AG10803 (cell line): ENCODE results near the gene ARFGAP1.
"Not testable (repeated sequence)": the region's sequence is repeated elsewhere in the genome, so short reads cannot be mapped to it uniquely, and the experiment has no call there.

Source experiments
- DNase-seq: peaks from one replicate; pipeline ENCODE4 v3.0.0; 2010; ENCODE audit warnings: low read depth
- H3K4me3 ChIP-seq: 2 replicates; pipeline ENCODE4 v1.5.1; 2011; ENCODE audit warnings: mild to moderate bottlenecking, low read length, control low read depth
- CTCF ChIP-seq: conservative IDR thresholded peaks from 2 replicates; pipeline ENCODE4 v1.5.1; 2011; ENCODE audit warnings: mild to moderate bottlenecking, low read length, control low read depth, inconsistent platforms

Gene ARFGAP1

GRCh38 chr20:63330940-63331339 is 58.3 kb downstream of the ARFGAP1 start:
- TF ChIP-seq CTCF: no peak
- DNase-seq: no peak
- no peak overlapping the region for H3K4me3 ChIP-seq

GRCh38 chr20:63331741-63332400 is 59.3 kb downstream of the ARFGAP1 start:
- DNase-seq: no peak
- no peak overlapping the region for H3K4me3 ChIP-seq
- no peak for TF ChIP-seq CTCF

GRCh38 chr20:63332488-63333240 is 60.1 kb downstream of the ARFGAP1 start:
- H3K4me3 ChIP-seq: no peak overlapping the region
- TF ChIP-seq CTCF: no peak
- no peak for DNase-seq

GRCh38 chr20:63333241-63333836 is 60.7 kb downstream of the ARFGAP1 start:
- no peak overlapping the region for H3K4me3 ChIP-seq
- TF ChIP-seq CTCF: no peak
- no peak for DNase-seq

GRCh38 chr20:63334356-63334755 is 61.7 kb downstream of the ARFGAP1 start:
- DNase-seq: no peak
- TF ChIP-seq CTCF: no peak
- H3K4me3 ChIP-seq: no peak overlapping the region

- not testable (repeated sequence) for DNase-seq, H3K4me3 ChIP-seq
These were observed 62.4 kb downstream of the ARFGAP1 start for GRCh38 chr20:63335060-63335459.

- DNase-seq: no peak
- no peak overlapping the region for H3K4me3 ChIP-seq
- TF ChIP-seq CTCF: no peak
These were observed 63.1 kb downstream of the ARFGAP1 start for GRCh38 chr20:63335711-63336110.
